Measurements from ENCODE around the gene PI4KA.
"Not testable (repeated sequence)": the region's sequence is repeated elsewhere in the genome, so short reads cannot be mapped to it uniquely, and the experiment has no call there.

Gene PI4KA

GRCh38 chr22:20749453-20749852 is 109.2 kb downstream of the PI4KA start:
- DNase-seq (ENCODE audit: low read depth in 2 of 2) = no peak

GRCh38 chr22:20748731-20749428 is 109.7 kb downstream of the PI4KA start:
- DNase-seq (ENCODE audit: low read depth in 2 of 2) = no peak

GRCh38 chr22:20748082-20748481 is 110.5 kb downstream of the PI4KA start:
- no peak for DNase-seq (ENCODE audit: low read depth in 2 of 2)

- DNase-seq (ENCODE audit: low read depth in 2 of 2) = no peak
These were observed 111.4 kb downstream of the PI4KA start for GRCh38 chr22:20747223-20747622.

GRCh38 chr22:20746431-20747189 is 112.0 kb downstream of the PI4KA start:
- no peak for DNase-seq (ENCODE audit: low read depth in 2 of 2)

- no peak for DNase-seq (ENCODE audit: low read depth in 2 of 2)
These were observed 113.5 kb downstream of the PI4KA start for GRCh38 chr22:20745119-20745518.

GRCh38 chr22:20744456-20744855 is 114.2 kb downstream of the PI4KA start:
- DNase-seq (ENCODE audit: low read depth in 2 of 2) = no peak

- DNase-seq (ENCODE audit: low read depth in 2 of 2) = no peak
These were observed 115.8 kb downstream of the PI4KA start for GRCh38 chr22:20742764-20743163.

- no peak for DNase-seq (ENCODE audit: low read depth in 2 of 2)
These were observed 116.7 kb downstream of the PI4KA start for GRCh38 chr22:20741634-20742581.

- no peak for DNase-seq (ENCODE audit: low read depth in 2 of 2)
These were observed 117.5 kb downstream of the PI4KA start for GRCh38 chr22:20741008-20741633.

- no peak for DNase-seq (ENCODE audit: low read depth in 2 of 2)
These were observed 118.2 kb downstream of the PI4KA start for GRCh38 chr22:20740222-20740951.

- no peak for DNase-seq (ENCODE audit: low read depth in 2 of 2)
These were observed 120.1 kb downstream of the PI4KA start for GRCh38 chr22:20738394-20739089.

GRCh38 chr22:20736891-20737290 is 121.7 kb downstream of the PI4KA start:
- DNase-seq (ENCODE audit: low read depth in 2 of 2) = not testable (repeated sequence)

GRCh38 chr22:20735356-20736162 is 123.1 kb downstream of the PI4KA start:
- DNase-seq (ENCODE audit: low read depth in 2 of 2) = not testable (repeated sequence)

- DNase-seq (ENCODE audit: low read depth in 2 of 2) = not testable (repeated sequence)
These were observed 126.2 kb downstream of the PI4KA start for GRCh38 chr22:20732431-20732830.

- no peak for DNase-seq (ENCODE audit: low read depth in 2 of 2)
These were observed 129.4 kb downstream of the PI4KA start for GRCh38 chr22:20729194-20729593.

GRCh38 chr22:20728523-20729190 is 130.0 kb downstream of the PI4KA start:
- no peak for DNase-seq (ENCODE audit: low read depth in 2 of 2)

GRCh38 chr22:20727118-20728015 is 131.2 kb downstream of the PI4KA start:
- no peak for DNase-seq (ENCODE audit: low read depth in 2 of 2)
